OCI-LY7 (cell line): ENCODE data around the gene KRTAP1-1. TPM values are rescaled to one million over a fixed set of nuclear protein-coding genes. Genes with fewer than 3 reads are reported as not detected.
"Not testable (repeated sequence)": the region's sequence is repeated elsewhere in the genome, so short reads cannot be mapped to it uniquely, and the experiment has no call there.

ENCODE experiments used
- BruUV-seq: library from RNA; stranded (reverse); fragments of 400-500 nt; replicated peaks from 2 replicates; lab custom pipeline; 2021; lab: Mats Ljungman, UMichigan
- CTCF ChIA-PET: fragments of 300-600 bp; sonication (Branson Sonifier 250); formaldehyde crosslinking; loops from one replicate; lab custom pipeline; 2022; ENCODE audit warnings: antibody characterized with exemption; ENCODE audit not compliant: unreplicated experiment; lab: Charles Lee
- POLR2A ChIA-PET: fragments of 300-600 bp; sonication (Branson Sonifier 250); formaldehyde crosslinking; loops from one replicate; lab custom pipeline; 2022; ENCODE audit warnings: antibody characterized with exemption; lab: Charles Lee
- DNase-seq: peaks from one replicate; pipeline ENCODE4 v3.0.0-alpha.2; 2015; ENCODE audit warnings: low spot score
- H2AFZ ChIP-seq: fragments of 200-600 bp; sonication (generic), shearing (Covaris generic); 2 replicates; pipeline ENCODE4 v1.6.1; 2014; ENCODE audit warnings: mild to moderate bottlenecking, antibody characterized with exemption, low read length, moderate library complexity
- H3K27ac ChIP-seq: fragments of 200-600 bp; sonication (generic); 2 replicates; pipeline ENCODE4 v1.5.1; 2014; ENCODE audit warnings: mixed run types, low read depth, mild to moderate bottlenecking, moderate library complexity, low read length, inconsistent platforms; ENCODE audit not compliant: poor library complexity, severe bottlenecking
- H3K36me3 ChIP-seq: fragments of 200-600 bp; sonication (generic); 2 replicates; pipeline ENCODE4 v1.6.1; 2014; ENCODE audit warnings: mild to moderate bottlenecking, antibody characterized with exemption, low read length, moderate library complexity, mixed read lengths; ENCODE audit not compliant: insufficient read depth
- H3K4me1 ChIP-seq: fragments of 200-600 bp; sonication (generic); 2 replicates; pipeline ENCODE4 v1.5.1; 2014; ENCODE audit warnings: mild to moderate bottlenecking, low read length; ENCODE audit not compliant: insufficient read depth, poor library complexity, severe bottlenecking
- H3K4me2 ChIP-seq: fragments of 200-600 bp; sonication (generic); 2 replicates; pipeline ENCODE4 v1.6.1; 2014; ENCODE audit warnings: mild to moderate bottlenecking, low read length
- H3K4me3 ChIP-seq: fragments of 200-600 bp; sonication (generic); 2 replicates; pipeline ENCODE4 v1.5.1; 2014; ENCODE audit warnings: mild to moderate bottlenecking, low read depth, low read length; ENCODE audit not compliant: poor library complexity, severe bottlenecking
- H3K79me2 ChIP-seq: fragments of 200-600 bp; sonication (generic); 2 replicates; pipeline ENCODE4 v1.6.1; 2016; ENCODE audit warnings: low read depth, mild to moderate bottlenecking, low read length, moderate library complexity, mixed read lengths; ENCODE audit not compliant: insufficient read depth
- H3K9me2 ChIP-seq: fragments of 200-600 bp; sonication (generic); 2 replicates; pipeline ENCODE4 v1.6.1; 2016; ENCODE audit warnings: mild to moderate bottlenecking, low read length, mixed read lengths; ENCODE audit not compliant: insufficient read depth
- H3K9me3 ChIP-seq: fragments of 200-600 bp; sonication (generic); 2 replicates; pipeline ENCODE4 v1.6.1; 2014; ENCODE audit warnings: mild to moderate bottlenecking, mixed run types, low read length, mixed read lengths
- H4K20me1 ChIP-seq: fragments of 200-600 bp; sonication (generic); 2 replicates; pipeline ENCODE4 v1.6.1; 2014; ENCODE audit warnings: mild to moderate bottlenecking, antibody characterized with exemption, low read length, moderate library complexity, mixed read lengths; ENCODE audit not compliant: insufficient read depth
- EZH2phosphoT487 ChIP-seq: fragments of 200-600 bp; sonication (generic); IDR thresholded peaks from 2 replicates; pipeline ENCODE4 v1.6.1; 2018; ENCODE audit warnings: low read depth, borderline replicate concordance, mild to moderate bottlenecking, mixed run types, antibody characterized with exemption, low read length, moderate library complexity, mixed read lengths
- intact Hi-C: fragments of 100-400 bp; cut with micrococcal nuclease; formaldehyde crosslinking; loops from one replicate; pipeline ENCODE4 v1.10.0; 2022; ENCODE audit not compliant: unreplicated experiment
- total RNA-seq, 2 experiments: library from RNA; depleted of rRNA in 1 of 2; stranded (reverse); fragments of >200 nt in 1 of 2; shearing (Covaris generic) in 1 of 2; gene quantifications; 2 replicates each; pipeline ENCODE4 v1.2.3, GENCODE V29; 2014 to 2022
- TF ChIP-seq, protein P1 (sequence below): fragments of 200-600 bp; sonication (generic); conservative IDR thresholded peaks from 2 replicates; pipeline ENCODE4 v1.5.1; 2014; ENCODE audit warnings: mild to moderate bottlenecking, antibody characterized with exemption, low read length, moderate library complexity, mixed read lengths

Gene KRTAP1-1
- total RNA-seq, 2 experiments from 2014 or later, result not detected

DNA sequence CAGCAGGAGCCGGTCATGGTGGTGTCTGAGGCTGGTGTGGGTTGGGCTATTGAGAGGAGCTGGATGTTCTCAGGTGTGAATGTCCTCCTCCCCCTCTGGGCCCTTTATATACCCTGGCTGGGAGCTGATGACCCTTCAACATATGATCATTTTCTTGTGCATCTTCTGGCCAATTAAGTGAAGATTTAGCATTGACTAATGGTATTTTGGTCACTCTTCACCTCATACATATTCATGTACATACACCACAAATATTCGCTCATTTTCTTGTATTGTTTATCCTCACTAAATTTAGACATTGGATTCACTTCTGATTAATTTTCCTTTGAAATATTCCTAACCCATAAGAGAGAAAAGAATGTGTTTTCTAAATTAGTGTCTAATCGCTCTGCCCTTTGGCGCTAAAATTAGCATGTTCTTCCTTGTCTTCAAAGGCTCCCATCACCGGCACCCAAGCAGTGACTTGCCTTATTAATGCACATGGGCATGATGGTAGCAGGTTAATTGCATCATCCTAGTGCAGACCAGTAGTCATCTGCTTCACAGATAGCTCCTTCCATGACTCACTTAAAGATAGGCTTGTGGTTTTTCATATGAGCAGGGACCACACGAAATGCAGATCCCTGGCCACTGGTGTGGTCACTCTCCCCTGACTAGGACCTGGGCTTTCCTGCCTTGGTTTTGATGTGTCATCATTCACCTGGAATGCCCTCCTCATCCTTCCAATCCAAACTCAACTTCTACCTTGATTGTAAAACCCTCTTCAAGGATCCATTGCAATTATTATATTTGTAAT lies 24.8 kb upstream of the KRTAP1-1 start, which contains the start of gene KRTAP2-4:
Gene KRTAP2-4 (minus strand): TSS at position 51 of the 796 bp plus-strand sequence. CDS start 34 bp downstream, at position 17.
- no peaks in the 10 kb centered on the region for H3K9me3 ChIP-seq
- H3K9me2 ChIP-seq, result no peaks in the 10 kb centered on the region
- H2AFZ ChIP-seq, result no peak within 1 kb of the TSS
- intact Hi-C loops, result no loop called here
- no peaks in the 10 kb centered on the region for H3K36me3 ChIP-seq
- no peak within 1 kb of the TSS for H3K4me2 ChIP-seq
- TF ChIP-seq, protein P1, sequence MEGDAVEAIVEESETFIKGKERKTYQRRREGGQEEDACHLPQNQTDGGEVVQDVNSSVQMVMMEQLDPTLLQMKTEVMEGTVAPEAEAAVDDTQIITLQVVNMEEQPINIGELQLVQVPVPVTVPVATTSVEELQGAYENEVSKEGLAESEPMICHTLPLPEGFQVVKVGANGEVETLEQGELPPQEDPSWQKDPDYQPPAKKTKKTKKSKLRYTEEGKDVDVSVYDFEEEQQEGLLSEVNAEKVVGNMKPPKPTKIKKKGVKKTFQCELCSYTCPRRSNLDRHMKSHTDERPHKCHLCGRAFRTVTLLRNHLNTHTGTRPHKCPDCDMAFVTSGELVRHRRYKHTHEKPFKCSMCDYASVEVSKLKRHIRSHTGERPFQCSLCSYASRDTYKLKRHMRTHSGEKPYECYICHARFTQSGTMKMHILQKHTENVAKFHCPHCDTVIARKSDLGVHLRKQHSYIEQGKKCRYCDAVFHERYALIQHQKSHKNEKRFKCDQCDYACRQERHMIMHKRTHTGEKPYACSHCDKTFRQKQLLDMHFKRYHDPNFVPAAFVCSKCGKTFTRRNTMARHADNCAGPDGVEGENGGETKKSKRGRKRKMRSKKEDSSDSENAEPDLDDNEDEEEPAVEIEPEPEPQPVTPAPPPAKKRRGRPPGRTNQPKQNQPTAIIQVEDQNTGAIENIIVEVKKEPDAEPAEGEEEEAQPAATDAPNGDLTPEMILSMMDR, result no peak
- no peak for TF ChIP-seq EZH2phosphoT487
- no peak within 1 kb of the TSS for H3K27ac ChIP-seq
- no peaks in the 10 kb centered on the region for H3K4me1 ChIP-seq
- no TSS peak for BruUV-seq
- CTCF ChIA-PET, result no interaction called here
- no peak within 1 kb of the TSS for H3K4me3 ChIP-seq
- no peaks in the 10 kb centered on the region for H3K79me2 ChIP-seq
- POLR2A ChIA-PET, result no interaction called here
- no peak for DNase-seq
- H4K20me1 ChIP-seq, result no peaks in the 10 kb centered on the region

- POLR2A ChIA-PET, H3K36me3 ChIP-seq, intact Hi-C loops, H3K9me3 ChIP-seq, H3K79me2 ChIP-seq, H3K27ac ChIP-seq, BruUV-seq, CTCF ChIA-PET, H2AFZ ChIP-seq, H3K4me3 ChIP-seq, H3K4me2 ChIP-seq, H4K20me1 ChIP-seq, DNase-seq, H3K9me2 ChIP-seq, H3K4me1 ChIP-seq: not testable (repeated sequence)
Measured at GRCh38 chr17:41065016-41065689, 23.9 kb upstream of the KRTAP1-1 start.

GRCh38 chr17:41064301-41064700 lies 23.1 kb upstream of the KRTAP1-1 start:
- Histone ChIP-seq H3K27ac (no peak overlapping the region), H3K4me2 (no peak overlapping the region), H2AFZ (no peak overlapping the region), H3K4me1 (no peaks in the 10 kb centered on the region), H4K20me1 (no peaks in the 10 kb centered on the region), H3K4me3 (no peak overlapping the region), H3K9me2 (no peaks in the 10 kb centered on the region), H3K9me3 (no peaks in the 10 kb centered on the region), H3K36me3 (no peaks in the 10 kb centered on the region), H3K79me2 (no peaks in the 10 kb centered on the region)
- TF ChIP-seq, protein P1, result no peak
- TF ChIP-seq EZH2phosphoT487, result no peak
- ChIA-PET POLR2A (no interaction called here), CTCF (no interaction called here)
- intact Hi-C loops, result no loop called here
- no peak for DNase-seq
- no TSS peak for BruUV-seq
